Measurements from ENCODE around the gene ZNF705A.
"Not testable (repeated sequence)": the region's sequence is repeated elsewhere in the genome, so short reads cannot be mapped to it uniquely, and the experiment has no call there.

- TF ChIP-seq, protein P1, sequence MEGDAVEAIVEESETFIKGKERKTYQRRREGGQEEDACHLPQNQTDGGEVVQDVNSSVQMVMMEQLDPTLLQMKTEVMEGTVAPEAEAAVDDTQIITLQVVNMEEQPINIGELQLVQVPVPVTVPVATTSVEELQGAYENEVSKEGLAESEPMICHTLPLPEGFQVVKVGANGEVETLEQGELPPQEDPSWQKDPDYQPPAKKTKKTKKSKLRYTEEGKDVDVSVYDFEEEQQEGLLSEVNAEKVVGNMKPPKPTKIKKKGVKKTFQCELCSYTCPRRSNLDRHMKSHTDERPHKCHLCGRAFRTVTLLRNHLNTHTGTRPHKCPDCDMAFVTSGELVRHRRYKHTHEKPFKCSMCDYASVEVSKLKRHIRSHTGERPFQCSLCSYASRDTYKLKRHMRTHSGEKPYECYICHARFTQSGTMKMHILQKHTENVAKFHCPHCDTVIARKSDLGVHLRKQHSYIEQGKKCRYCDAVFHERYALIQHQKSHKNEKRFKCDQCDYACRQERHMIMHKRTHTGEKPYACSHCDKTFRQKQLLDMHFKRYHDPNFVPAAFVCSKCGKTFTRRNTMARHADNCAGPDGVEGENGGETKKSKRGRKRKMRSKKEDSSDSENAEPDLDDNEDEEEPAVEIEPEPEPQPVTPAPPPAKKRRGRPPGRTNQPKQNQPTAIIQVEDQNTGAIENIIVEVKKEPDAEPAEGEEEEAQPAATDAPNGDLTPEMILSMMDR (IDR thresholded peaks at IDR 0.05) = not testable (repeated sequence)
- TF ChIP-seq ZFX (IDR thresholded peaks at IDR 0.05; ENCODE audit: borderline replicate concordance) = not testable (repeated sequence)
These were observed 31.3 kb downstream of the ZNF705A start for GRCh38 chr12:8188088-8188487.
